HT1080 (cell line): ENCODE results near the gene ZNF821. TPM values are rescaled to one million over a fixed set of nuclear protein-coding genes. Genes with fewer than 3 reads are reported as not detected.
"Not testable (repeated sequence)": the region's sequence is repeated elsewhere in the genome, so short reads cannot be mapped to it uniquely, and the experiment has no call there.

Source experiments
- DNase-seq: peaks from one replicate; pipeline ENCODE4 v3.0.0-alpha.2; 2015; ENCODE audit warnings: low read depth
- total RNA-seq: library from RNA; depleted of rRNA; stranded (reverse); fragments of >200 nt; shearing (Covaris generic); gene quantifications from 2 replicates; pipeline ENCODE4 v1.2.3, GENCODE V29; 2014; rRNA removed

ZNF821 gene
- total RNA-seq, 1 experiment from 2014 or later = 5.6 TPM

DNA sequence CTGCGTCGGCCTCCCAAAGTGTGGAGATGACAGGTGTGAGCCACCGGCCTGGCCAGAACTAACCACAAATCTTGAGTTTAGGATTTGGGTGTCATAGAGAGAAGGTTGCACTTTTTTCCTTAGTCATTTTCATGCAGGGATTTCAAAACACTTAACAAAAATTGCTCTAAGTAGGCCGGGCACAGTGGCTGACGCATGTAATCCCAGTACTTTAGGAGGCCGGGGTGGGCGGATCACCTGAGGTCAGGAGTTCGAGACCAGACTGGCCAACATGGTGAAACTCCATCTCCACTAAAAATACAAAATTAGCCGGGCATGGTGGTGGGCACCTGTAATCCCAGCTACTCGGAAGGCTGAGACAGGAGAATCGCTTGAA lies 73.8 kb downstream of the ZNF821 start:
- DNase-seq = not testable (repeated sequence)

Other genes starting within 250 kb of the ZNF821 start
- 3.9 and 5.2 TPM in 2 replicates for gene PHLPP2, start 159.5 kb downstream of the ZNF821 start, total RNA-seq
- gene AP1G1, start 75.3 kb downstream of the ZNF821 start, total RNA-seq = 36.7 and 53.4 TPM in 2 replicates
- 6.5 and 7.8 TPM in 2 replicates for gene ATXN1L, start 38.2 kb downstream of the ZNF821 start, total RNA-seq
- gene IST1, start 11.3 kb upstream of the ZNF821 start, total RNA-seq = 107 and 116 TPM in 2 replicates
- not detected in 2 replicates for gene PKD1L3, start 116.2 kb upstream of the ZNF821 start, total RNA-seq
- gene DHODH, start 124.6 kb upstream of the ZNF821 start, total RNA-seq = 10.3 and 14.6 TPM in 2 replicates
- not detected in 2 replicates for gene HP, start 170.3 kb upstream of the ZNF821 start, total RNA-seq
- gene HPR, start 179.0 kb upstream of the ZNF821 start, total RNA-seq = not detected in 2 replicates
- gene TXNL4B, start 209.4 kb upstream of the ZNF821 start, total RNA-seq = 12.7 and 14.4 TPM in 2 replicates
- 61.7 and 66.2 TPM in 2 replicates for gene DHX38, start 209.7 kb upstream of the ZNF821 start, total RNA-seq